ENCODE results near the gene CCR4.

DNA sequence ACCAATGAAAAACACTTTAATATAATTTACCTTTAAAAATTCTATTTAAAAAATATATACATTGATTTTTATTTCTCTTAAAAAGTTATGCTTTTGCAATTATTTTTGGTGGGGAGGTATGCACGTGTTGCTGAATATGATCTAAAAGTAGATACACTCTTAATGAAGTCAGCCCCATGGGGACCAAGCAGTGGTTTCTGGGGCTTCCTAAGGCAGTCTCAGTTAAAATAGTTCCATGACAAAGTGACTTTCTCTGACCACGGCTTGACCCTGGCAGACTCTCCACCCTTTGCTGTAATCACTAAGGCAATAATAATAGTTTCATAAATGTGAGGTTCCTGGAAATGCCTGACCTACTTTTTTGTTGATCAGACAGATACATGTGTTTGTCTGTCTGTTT is 50.4 kb downstream of the CCR4 start:
- TF ChIP-seq CTCF (IDR thresholded peaks at IDR 0.05) (no peak), POLR2A (IDR thresholded peaks at IDR 0.05) (no peak)

Data from adrenal gland (tissue), 5 donors.